ENCODE data around the gene BABAM2.

Gene BABAM2

GRCh38 chr2:28339516-28340175, 449.1 kb downstream of the BABAM2 start:
- no peak for DNase-seq

GRCh38 chr2:28340312-28341202, 450.0 kb downstream of the BABAM2 start:
- no peak for DNase-seq

- no peak for DNase-seq
Measured at GRCh38 chr2:28341208-28341891, 450.8 kb downstream of the BABAM2 start.

GRCh38 chr2:28342081-28342967, 451.8 kb downstream of the BABAM2 start:
- DNase-seq = no peak

GRCh38 chr2:28343184-28343942, 452.8 kb downstream of the BABAM2 start:
- no peak for DNase-seq

- no peak for DNase-seq
Measured at GRCh38 chr2:28343971-28344715, 453.6 kb downstream of the BABAM2 start.

GRCh38 chr2:28344756-28345373, 454.3 kb downstream of the BABAM2 start:
- no peak for DNase-seq

- DNase-seq = no peak
Measured at GRCh38 chr2:28345619-28346018, 455.1 kb downstream of the BABAM2 start.

- no peak for DNase-seq
Measured at GRCh38 chr2:28346587-28346986, 456.1 kb downstream of the BABAM2 start.

GRCh38 chr2:28347193-28347592, 456.7 kb downstream of the BABAM2 start:
- no peak for DNase-seq

GRCh38 chr2:28347596-28347995, 457.1 kb downstream of the BABAM2 start:
- DNase-seq = no peak

GRCh38 chr2:28348149-28348567, 457.6 kb downstream of the BABAM2 start:
- peak; percentile 47 for DNase-seq

GRCh38 chr2:28348921-28349320, 458.4 kb downstream of the BABAM2 start:
- no peak for DNase-seq

- DNase-seq = no peak
Measured at GRCh38 chr2:28349546-28350165, 459.1 kb downstream of the BABAM2 start.

GRCh38 chr2:28350196-28350595, 459.7 kb downstream of the BABAM2 start:
- no peak for DNase-seq

- no peak for DNase-seq
Measured at GRCh38 chr2:28350791-28351285, 460.3 kb downstream of the BABAM2 start.

- no peak for DNase-seq
Measured at GRCh38 chr2:28351621-28352020, 461.1 kb downstream of the BABAM2 start.

- no peak for DNase-seq
Measured at GRCh38 chr2:28352104-28352503, 461.6 kb downstream of the BABAM2 start.

GRCh38 chr2:28352610-28353195, 462.2 kb downstream of the BABAM2 start:
- no peak for DNase-seq

All from hematopoietic multipotent progenitor cell treated with erythropoietin and hydrocortisone succinate and interleukin-3 and kit ligand, for 6 days (in vitro differentiated cells).